Heart left ventricle (tissue), 16 donors: ENCODE results near the gene NUTF2. TPM values are rescaled to one million over a fixed set of nuclear protein-coding genes. Genes with fewer than 3 reads are reported as not detected.

Source experiments
- ATAC-seq, 4 donors: fragments of 200-7000 bp; cut with Tn5 transposase; one replicate each; pipeline ENCODE4 v1.9.1; 2020 to 2022; ENCODE audit warnings: moderate library complexity in 4 of 4, mild to moderate bottlenecking in 3 of 4, moderate number of reproducible peaks in 1 of 4
- DNase-seq, 5 donors: peaks; one replicate each; pipeline ENCODE4 v3.0.0-alpha.2; 2020
- H3K27ac ChIP-seq, 12 donors: fragments of 200-600 bp; sonication (generic) in 4 of 12; one replicate each; pipeline versions ENCODE4 v1.5.0 to v1.8.0; 2016 to 2022; ENCODE audit warnings: mild to moderate bottlenecking in 2 of 12
- H3K27me3 ChIP-seq, 9 donors: fragments of 200-600 bp; sonication (generic) in 2 of 9; one replicate each; pipeline versions ENCODE4 v1.5.1 to v1.8.0; 2016 to 2022; ENCODE audit warnings: mild to moderate bottlenecking in 3 of 9
- H3K36me3 ChIP-seq, 9 donors: fragments of 200-600 bp; sonication (generic) in 2 of 9; one replicate each; pipeline versions ENCODE4 v1.5.0 to v1.8.0; 2018 to 2022; ENCODE audit warnings: mild to moderate bottlenecking in 2 of 9
- H3K4me1 ChIP-seq, 12 donors: fragments of 200-600 bp; sonication (generic) in 4 of 12; one replicate each; pipeline versions ENCODE4 v1.5.0 to v1.8.0; 2016 to 2022; ENCODE audit warnings: mild to moderate bottlenecking in 3 of 12
- H3K4me3 ChIP-seq, 12 donors: fragments of 200-600 bp; sonication (generic) in 4 of 12; one replicate each; pipeline versions ENCODE4 v1.5.0 to v1.8.0; 2017 to 2022; ENCODE audit warnings: mild to moderate bottlenecking in 9 of 12, moderate library complexity in 4 of 12
- H3K9me3 ChIP-seq, 12 donors: fragments of 200-600 bp; sonication (generic) in 4 of 12; one replicate each; pipeline versions ENCODE4 v1.5.0 to v1.8.0; 2016 to 2022; ENCODE audit warnings: mild to moderate bottlenecking in 1 of 12
- POLR2A ChIP-seq, 2 donors: fragments of 450-650 bp; IDR thresholded peaks; one replicate each; pipeline ENCODE4 v1.6.1; 2017; ENCODE audit warnings: antibody characterized with exemption in 2 of 2, mild to moderate bottlenecking in 2 of 2, moderate library complexity in 2 of 2
- WGBS, 4 donors: extraction: QIAGEN DNeasy Blood & Tissue Kit in 2 of 4; methylation state at CpG; one replicate each; pipeline versions ENCODE4 v1.1.5 to v1.1.7; 2013 to 2018; 5-methylcytosine and 5-hydroxymethylcytosine counted together
- intact Hi-C, 10 donors: fragments of 100-400 bp; cut with DNase I; formaldehyde crosslinking; loops; one replicate each; pipeline versions ENCODE4 v1.11.1 to v1.14.2; 2022
- polyA plus RNA-seq, 2 donors: library from polyadenylated mRNA; stranded (reverse); fragments of 200-250 nt; gene quantifications; one replicate each; pipeline ENCODE4 v1.2.3, GENCODE V29; 2013
- total RNA-seq, 9 donors: library from RNA; depleted of rRNA in 2 of 9; stranded (reverse); fragments of >200 nt in 2 of 9; fragmentation: NEBNext Ultra II Directional in 3 of 9; extraction: Animal tissue kit (Norgen Biotek cat#: 25700) in 3 of 9; gene quantifications; one replicate each; pipeline versions ENCODE4 v1.1.0 to v1.2.4, GENCODE V29; 2016 to 2023
- TF ChIP-seq, protein P1 (sequence below), 12 donors: fragments of 200-600 bp; sonication (generic) in 4 of 12; IDR thresholded peaks; one replicate each; pipeline versions ENCODE4 v1.5.0 to v1.8.0; 2018 to 2022; ENCODE audit warnings: antibody characterized with exemption in 12 of 12, mild to moderate bottlenecking in 5 of 12
- donor health status: ischemic (EF 13 %, LVEDD 7.1; RV severe dilation, severe dysfunction).
- donor health status: healthy with polysubstance abuse.
- donor health status: DM: no; HTN: yes; CAD: no.
- donor health status: DM: no; HTN: no; CAD: no.
- donor health status: ischemic (EF 25% LVEDD 6.9; RV normal size, moderate dysfunction).
- donor health status: ischemic (EF 25% LVEDD 5.7; RV mildly dilated, moderate dysfunction).
- donor health status: healthy.
- donor health status: DM: yes; HTN: yes; CAD: no.
- donor health status: ischemic (EF 35%, LVEDD 5.7; RV mildly dilated, moderate dysfunction).
- donor health status: nonischemic (EF 11% LVEDD 7.7; RV severe dilation, severe dysfunction).
- donor health status: DM: yes; HTN: yes; CAD: no.
- donor health status: PGD.
- donor health status: ischemic (EF 29% LVEDD 5.4; RV normal size, mild dysfunction).
- donor health status: nonischemic (EF 23%, LVEDD 6.1; RV moderate dilation, normal function).

Gene NUTF2
- total and polyA plus RNA-seq, 11 donors = 66.5 to 191 (median 93.9) TPM

DNA sequence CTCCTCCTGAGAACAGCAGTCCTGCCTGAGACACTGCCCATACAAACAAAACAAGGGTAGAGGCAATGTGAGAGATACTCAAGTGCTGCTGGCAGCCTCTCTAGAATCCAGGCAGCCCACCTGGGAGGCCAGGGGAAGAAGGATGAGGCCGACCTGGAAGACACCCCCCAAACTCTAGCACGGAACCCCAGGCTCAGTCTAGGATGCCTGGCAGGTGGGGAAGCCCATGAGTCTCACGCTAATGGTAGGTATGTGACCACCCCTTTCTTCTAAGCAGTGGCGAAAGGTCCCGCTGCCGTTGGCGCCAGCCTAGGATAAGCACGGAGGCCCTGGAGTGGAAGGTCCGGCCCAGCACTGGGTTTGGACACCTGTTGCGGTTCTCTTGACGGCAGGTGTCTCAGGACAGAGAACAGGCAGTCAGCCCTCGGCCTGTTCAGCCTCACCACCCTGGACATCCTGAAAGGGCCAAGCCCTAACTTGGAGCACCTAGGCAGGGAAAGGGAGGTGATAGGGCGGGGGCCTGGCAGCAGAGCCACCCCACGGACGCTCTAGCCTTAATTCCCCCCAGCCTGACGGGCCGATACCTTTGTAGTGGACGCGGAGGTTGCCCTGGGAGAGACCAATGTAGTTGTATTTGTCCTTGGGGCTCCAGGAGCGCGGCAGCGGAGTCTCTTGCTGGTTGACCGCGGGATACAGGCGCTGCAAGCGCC is 40.9 kb upstream of the NUTF2 start:
- Histone ChIP-seq H3K36me3 (peaks cover 0 to 40% (median 16%) of the 10 kb centered on the region in 9 donors), H3K9me3 (no peaks in the 10 kb centered on the region), H3K27me3 (no peaks in the 10 kb centered on the region), H3K4me3 (peak overlapping the region; percentile 62 to 98 (median 80)), H3K4me1 (peaks cover 0 to 46% (median 22%) of the 10 kb centered on the region in 12 donors), H3K27ac (peak overlapping the region in 11 of 12 donors; percentile 68 to 93 (median 84))
- peak in 3 of 5 donors; percentile 33 to 61 (median 45) for DNase-seq
- ATAC-seq = peak in 3 of 4 donors; percentile 1 to 18 (median 6)
- intact Hi-C loops = loop anchor here in 8 of 10 donors (2.0 to 10.0 kb wide), 11 partner anchors 41 to 429 kb away; partner anchors contain the start of genes CENPT (in 1 of the 8), ESRP2 (in 1 of the 8), GFOD2 (in 1 of the 8) and NUTF2 (in 1 of the 8)
- WGBS, 4 donors = 0 to 2% (median 1%) methylated on average over 12 to 26 of the region's 26 CpGs
- TF ChIP-seq POLR2A (IDR thresholded peaks at IDR 0.05) = no peak
- TF ChIP-seq, protein P1, sequence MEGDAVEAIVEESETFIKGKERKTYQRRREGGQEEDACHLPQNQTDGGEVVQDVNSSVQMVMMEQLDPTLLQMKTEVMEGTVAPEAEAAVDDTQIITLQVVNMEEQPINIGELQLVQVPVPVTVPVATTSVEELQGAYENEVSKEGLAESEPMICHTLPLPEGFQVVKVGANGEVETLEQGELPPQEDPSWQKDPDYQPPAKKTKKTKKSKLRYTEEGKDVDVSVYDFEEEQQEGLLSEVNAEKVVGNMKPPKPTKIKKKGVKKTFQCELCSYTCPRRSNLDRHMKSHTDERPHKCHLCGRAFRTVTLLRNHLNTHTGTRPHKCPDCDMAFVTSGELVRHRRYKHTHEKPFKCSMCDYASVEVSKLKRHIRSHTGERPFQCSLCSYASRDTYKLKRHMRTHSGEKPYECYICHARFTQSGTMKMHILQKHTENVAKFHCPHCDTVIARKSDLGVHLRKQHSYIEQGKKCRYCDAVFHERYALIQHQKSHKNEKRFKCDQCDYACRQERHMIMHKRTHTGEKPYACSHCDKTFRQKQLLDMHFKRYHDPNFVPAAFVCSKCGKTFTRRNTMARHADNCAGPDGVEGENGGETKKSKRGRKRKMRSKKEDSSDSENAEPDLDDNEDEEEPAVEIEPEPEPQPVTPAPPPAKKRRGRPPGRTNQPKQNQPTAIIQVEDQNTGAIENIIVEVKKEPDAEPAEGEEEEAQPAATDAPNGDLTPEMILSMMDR (IDR thresholded peaks at IDR 0.05) = no peak

DNA sequence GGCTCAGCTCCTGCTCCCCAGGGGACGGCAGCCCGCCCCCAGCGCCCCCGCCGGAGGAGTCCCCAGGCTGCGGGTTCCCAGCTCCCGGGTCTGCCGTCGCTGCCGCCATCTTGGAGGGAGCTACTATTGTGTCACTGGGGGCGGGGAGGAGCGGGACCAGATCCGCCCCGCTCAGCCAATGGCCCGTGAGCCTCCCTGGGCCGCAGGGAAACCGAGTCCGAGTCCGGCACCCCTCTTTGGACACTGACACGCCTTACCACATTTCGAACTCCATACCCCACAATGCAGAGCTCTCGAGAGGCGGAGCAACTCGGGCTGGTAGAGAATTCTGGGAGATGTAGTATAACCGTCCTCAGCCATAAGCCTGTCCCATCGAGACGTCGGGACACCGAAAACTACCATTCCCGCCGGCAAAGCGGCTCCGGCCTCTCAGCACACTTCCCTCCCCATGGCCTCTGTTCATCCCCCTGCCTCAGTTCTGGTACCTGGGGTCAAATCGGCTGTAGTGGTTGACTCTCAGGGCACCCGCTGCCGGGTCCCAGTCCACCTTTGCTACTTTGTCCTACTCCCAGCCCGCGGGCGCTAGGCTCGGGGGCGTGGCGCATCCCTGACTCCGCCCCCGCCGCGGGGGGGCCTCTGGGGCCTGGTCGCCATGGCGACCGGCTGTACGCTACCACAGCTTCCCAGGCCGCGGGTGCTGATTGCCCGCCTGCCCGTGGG is 40.1 kb upstream of the NUTF2 start, which contains the start of the genes RANBP10 and TSNAXIP1:
RANBP10 (minus strand) TSS at position 133 of the 720 bp plus-strand sequence; CDS start at position 109, 24 bp downstream.
TSNAXIP1 (plus strand) TSS at position 462 of the 720 bp plus-strand sequence. CDS start 261 bp downstream, outside the sequence.
- Histone ChIP-seq H3K4me3 (peak within 1 kb of the TSS; percentile 62 to 98 (median 80)), H3K9me3 (no peaks in the 10 kb centered on the region), H3K4me1 (peaks cover 0 to 39% (median 17%) of the 10 kb centered on the region in 12 donors), H3K27me3 (no peaks in the 10 kb centered on the region), H3K36me3 (peaks cover 0 to 33% (median 16%) of the 10 kb centered on the region in 9 donors), H3K27ac (peak within 1 kb of the TSS in 11 of 12 donors; percentile 68 to 93 (median 84))
- TF ChIP-seq, protein P1 (IDR thresholded peaks at IDR 0.05) = no peak
- peak in 1 of 2 donors; percentile 91 for TF ChIP-seq POLR2A (IDR thresholded peaks at IDR 0.05)
- intact Hi-C loops = loop anchor here in 8 of 10 donors (2.0 to 10.0 kb wide), 11 partner anchors 41 to 428 kb away; partner anchors contain the start of genes CENPT (in 1 of the 8), ESRP2 (in 1 of the 8), GFOD2 (in 1 of the 8) and NUTF2 (in 1 of the 8)
- DNase-seq = peak; percentile 97 to 98 (median 98)
- whole genome bisulfite sequencing, 4 donors = 0 to 1% (median 0%) methylated on average over 32 to 54 of the region's 54 CpGs
- peak; percentile 98 to 99 (median 98) for ATAC-seq

DNA sequence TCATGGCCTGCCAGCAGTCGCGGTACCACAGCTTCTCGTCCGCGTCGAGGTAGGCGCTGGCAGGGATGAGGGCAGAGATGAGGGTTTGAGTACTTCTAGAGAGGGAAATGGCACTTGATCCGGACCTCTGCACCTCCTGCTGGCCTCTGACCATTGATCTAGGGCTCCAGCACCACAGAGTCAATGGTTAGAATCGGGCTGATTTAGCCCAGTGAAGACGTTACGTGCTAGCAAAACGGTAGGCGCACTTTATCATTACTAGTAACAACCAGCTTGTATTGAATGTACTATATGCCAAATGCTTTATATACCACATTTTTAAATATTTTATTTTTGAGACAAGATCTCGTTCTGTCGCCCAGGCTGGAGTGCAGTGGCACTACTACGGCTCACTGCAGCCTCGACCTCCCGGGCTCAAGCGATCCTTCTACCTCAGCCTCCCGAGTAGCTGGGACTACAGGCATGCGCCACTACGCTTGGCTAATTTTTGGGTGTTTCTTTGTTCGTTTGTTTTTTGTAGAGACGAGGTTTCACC is 39.5 kb upstream of the NUTF2 start:
- Histone ChIP-seq H3K4me1 (peaks cover 0 to 33% (median 17%) of the 10 kb centered on the region in 12 donors), H3K27me3 (no peaks in the 10 kb centered on the region), H3K9me3 (no peaks in the 10 kb centered on the region), H3K36me3 (peaks cover 0 to 27% (median 14%) of the 10 kb centered on the region in 9 donors), H3K4me3 (peak overlapping the region; percentile 26 to 98 (median 77)), H3K27ac (peak overlapping the region in 11 of 12 donors; percentile 45 to 91 (median 60))
- DNase-seq = peak in 1 of 5 donors; percentile 14
- whole genome bisulfite sequencing, 4 donors = 31 to 39% (median 33%) methylated on average over 24 of the region's 24 CpGs
- TF ChIP-seq POLR2A (IDR thresholded peaks at IDR 0.05) = no peak
- TF ChIP-seq, protein P1 (IDR thresholded peaks at IDR 0.05) = peak in 4 of 12 donors; percentile 11 to 29 (median 23)
- intact Hi-C loops = loop anchor here in 8 of 10 donors (2.0 to 10.0 kb wide), 11 partner anchors 40 to 428 kb away; partner anchors contain the start of genes CENPT (in 1 of the 8), ESRP2 (in 1 of the 8), GFOD2 (in 1 of the 8) and NUTF2 (in 1 of the 8)
- ATAC-seq = no peak
